DMS153 (cell line): Measurements from ENCODE around the gene LIPC.

Source experiments
- DNase-seq: peaks from one replicate; lab custom pipeline; 2025; lab: John Stamatoyannopoulos, UW

Gene LIPC

GRCh38 chr15:58475573-58476524 lies 44.1 kb downstream of the LIPC start:
- peak; percentile 62 for DNase-seq

DNA sequence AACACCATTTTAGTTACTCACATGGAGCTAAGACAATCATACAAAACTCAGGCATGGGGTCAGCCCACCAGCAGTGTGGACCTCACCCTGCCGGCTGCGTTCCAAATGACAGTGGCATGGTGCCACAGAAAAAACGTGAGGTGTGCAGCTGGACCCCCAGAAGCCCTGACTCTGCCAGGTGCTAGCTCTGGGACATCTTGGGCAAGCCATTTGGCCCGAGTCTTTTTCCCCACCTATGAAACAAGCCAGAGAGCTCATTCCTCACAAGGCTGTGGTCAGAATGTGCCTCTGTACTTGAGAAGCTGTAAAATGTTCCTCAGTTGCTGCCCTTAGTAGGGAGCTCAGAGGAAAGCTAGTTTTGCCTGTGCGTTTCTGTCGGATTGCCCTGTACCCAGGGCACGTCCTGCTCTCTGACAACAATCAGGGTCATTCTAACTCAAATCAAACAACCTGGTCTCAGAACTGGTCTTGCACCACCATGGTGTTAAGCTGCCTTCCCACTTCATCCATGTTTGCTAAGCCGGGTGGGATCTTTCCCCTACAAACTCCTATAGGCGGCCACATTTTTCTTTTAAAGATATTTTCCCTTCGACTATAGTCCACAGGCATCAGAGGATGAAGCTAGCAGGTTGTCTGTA lies 44.9 kb downstream of the LIPC start:
- DNase-seq, result no peak

- DNase-seq, result no peak
Observed at GRCh38 chr15:58477170-58477569, 45.4 kb downstream of the LIPC start.

GRCh38 chr15:58478035-58478434 lies 46.2 kb downstream of the LIPC start:
- DNase-seq, result no peak

- no peak for DNase-seq
Observed at GRCh38 chr15:58478579-58478978, 46.8 kb downstream of the LIPC start.

DNA sequence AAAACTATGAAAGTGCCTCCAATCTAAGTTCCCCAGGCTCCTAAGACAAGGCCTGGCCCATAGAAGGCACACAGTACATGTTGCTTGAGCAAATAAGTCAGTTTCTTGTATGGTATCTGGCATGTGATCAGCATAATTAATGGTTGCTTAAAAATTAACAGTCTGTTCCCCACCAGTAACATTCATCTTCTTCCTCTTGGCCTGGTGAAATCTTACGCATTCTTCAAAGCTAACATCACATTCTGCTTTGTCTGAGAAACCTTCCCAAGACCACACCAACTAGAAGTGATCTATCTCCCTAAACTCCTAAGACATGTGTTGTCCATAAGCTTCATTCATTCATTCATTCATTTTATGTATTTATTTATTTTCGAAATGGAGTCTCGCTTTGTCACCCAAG lies 48.1 kb downstream of the LIPC start:
- no peak for DNase-seq

GRCh38 chr15:58483376-58483775 lies 51.6 kb downstream of the LIPC start:
- DNase-seq, result no peak

DNA sequence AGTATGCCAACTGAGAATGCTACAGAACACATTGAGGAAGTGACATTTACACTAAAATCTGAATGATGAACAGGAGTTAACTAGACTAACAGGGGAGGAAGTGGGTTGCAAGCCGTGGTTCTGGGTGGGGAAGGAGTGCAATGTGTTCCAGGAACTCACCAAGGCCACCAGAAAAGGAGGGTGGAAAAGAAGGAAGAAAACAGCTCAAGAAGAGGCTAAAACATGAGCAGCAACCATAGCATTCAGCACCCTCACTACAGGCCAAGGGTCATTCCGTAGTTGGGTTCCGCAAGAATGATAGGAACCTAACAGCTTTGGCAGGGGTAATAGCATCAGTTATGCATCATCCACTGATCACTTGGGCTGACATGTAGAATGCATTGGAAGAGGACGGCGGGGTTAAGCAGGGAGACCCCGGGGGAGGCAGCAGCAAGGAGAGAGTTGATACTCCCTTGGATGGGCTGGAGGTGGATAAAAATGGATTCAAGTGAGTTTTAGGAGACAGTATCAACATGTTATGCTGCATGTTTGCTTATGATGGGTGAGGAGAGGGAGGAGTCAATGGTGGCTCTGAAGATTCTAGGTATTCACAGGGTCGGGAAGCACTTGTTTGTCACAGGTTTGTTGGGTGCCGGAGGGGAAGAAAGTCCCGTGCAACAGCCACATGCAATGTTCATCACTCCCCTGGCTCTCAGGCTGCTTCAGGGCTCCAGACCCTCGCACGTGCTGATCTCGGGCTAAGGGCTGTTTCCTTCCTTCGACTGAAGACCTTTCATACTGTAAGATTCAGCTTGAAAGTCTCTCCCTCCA lies 53.2 kb downstream of the LIPC start:
- no peak for DNase-seq

- no peak for DNase-seq
Observed at GRCh38 chr15:58486062-58486461, 54.3 kb downstream of the LIPC start.

DNA sequence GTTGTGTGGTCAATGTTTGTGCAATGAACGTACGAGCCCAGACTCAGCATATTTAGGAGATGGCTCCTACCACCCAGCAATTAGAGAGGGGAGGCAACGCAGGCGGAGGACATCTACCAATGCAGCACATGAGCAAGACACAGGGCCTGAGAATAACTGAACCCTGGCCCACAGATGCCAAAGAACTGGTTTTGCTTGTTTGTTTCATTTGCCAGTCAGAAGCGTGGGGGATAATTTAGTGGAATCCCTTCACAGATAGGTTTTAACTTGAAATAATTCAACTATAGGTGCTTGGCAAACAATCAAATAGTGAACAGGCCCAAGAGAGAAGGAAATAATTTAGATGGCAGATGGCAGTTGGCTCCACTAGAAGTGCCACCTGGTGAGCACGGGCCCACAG lies 54.8 kb downstream of the LIPC start:
- no peak for DNase-seq

DNA sequence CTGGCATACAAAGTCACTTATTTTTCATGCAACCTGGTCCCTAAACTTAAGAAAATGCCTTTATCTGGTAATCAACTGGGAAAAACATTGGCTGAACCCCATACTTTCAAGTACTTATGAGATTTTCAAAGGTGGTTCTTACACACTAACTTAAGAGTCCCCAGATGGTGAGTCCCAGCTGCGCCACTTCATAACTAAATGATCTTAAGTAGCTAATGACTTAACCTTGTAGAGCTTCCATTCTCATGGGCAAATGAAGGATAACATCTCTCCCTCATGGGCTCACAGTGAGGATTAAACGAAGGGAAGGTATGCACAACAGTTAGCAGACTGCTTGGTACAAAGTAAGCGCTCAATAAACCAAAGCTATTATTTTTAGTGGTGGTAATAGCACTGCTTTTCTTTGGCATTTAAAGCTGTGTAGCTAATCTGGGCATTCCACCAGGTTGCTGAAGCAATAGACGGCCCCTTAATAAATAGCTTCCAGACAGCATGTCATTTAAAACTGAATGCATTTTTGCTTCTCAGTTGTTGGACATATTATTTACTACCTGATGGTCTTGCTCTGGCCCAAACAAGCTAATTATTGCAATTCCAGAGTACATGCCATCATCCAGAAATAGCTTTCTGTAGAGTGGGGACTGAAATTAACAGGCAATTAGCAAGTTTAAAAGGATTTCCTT lies 55.4 kb downstream of the LIPC start:
- no peak for DNase-seq

DNA sequence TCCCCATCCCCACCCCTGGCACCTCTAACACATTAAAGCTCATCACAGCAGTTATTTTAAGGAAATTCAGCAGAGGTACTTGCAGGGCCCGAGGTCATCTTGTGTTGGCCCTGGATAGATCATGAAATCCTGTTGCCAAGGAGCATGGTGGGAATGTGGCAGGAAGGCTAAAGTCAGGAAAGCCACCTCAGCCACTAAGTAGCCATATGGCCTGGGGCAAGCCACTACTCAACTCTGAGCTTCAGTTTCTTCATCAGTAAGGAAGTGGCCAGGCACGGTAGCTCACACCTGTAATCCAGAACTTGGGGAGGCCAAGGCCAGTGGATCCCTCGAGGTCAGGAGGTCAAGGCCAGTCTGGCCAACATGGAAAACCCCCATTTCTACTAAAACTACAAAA lies 55.9 kb downstream of the LIPC start:
- no peak for DNase-seq

DNA sequence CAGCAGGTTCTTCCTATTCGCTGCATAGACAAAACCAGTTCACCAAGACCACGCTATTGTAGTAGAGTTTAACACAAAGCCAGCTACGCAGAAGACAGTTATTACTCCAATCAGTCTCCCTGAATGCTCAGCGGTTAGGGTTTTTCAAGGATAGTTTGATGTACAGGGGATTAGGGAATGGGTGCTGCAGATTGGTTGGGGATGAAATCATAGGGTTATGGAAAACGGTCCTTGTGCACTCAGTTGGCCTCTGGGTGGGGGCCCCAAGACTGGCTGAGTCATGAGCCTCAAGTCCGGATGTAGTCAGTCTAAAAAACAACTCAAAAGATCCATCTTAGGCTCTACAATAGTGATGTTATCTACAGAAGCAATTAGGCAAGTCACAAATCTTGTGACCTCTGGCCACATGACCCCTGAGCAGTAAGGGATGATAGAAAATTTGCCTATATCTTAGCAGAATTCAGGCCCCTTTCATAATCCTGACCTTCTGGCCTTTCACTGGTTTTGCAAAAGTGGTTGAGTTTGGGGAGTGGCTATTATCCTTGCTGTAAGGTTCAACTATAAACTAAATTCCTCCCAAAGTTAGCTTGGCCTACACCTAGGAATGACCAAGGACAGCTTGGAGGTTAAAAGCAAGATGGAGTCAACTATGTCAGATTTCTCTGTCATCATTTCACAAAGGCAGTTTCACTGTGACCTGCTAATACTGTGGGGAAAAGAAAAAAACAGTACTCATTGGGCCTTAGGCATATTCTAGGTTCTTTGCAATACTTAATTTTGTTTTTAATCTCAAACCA lies 57.7 kb downstream of the LIPC start:
- DNase-seq, result no peak

DNA sequence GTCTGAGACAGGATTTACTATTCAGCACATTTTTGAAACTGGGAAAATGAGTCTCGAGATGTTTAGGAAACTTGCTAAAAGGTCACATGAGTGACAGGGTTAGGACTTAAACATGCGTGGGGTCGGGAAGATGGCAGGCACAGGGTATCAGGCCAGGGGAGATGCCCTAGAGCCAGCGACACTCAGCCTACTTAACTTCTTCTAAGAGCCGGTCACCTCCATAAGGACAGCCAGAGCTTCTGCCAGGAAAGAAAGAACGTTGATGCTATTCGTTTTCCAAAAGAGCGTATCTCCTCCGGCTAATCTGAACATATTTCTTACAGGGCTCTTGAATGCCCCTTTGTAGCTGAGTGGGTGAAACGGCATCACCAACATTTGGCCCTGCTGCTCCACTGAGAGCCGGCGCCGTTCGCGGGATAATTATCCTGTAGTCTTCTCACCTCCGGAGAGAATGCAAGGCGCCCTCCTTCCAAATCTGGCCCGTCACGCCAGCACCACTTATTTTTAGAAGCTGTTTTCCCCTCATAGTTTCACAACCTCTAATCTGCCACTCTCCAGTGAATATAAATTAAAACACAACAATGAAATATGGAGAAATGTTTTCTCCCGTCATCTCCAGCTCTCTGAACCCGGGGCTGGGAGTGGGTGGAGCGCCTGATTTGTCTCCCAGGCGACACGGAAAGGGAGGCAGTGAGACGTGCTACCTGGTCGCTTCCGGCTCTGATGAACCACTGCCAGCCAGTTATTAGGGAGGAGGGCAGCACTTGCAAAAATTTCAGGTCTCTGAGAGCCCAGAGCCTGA lies 58.5 kb downstream of the LIPC start:
- DNase-seq, result no peak

DNA sequence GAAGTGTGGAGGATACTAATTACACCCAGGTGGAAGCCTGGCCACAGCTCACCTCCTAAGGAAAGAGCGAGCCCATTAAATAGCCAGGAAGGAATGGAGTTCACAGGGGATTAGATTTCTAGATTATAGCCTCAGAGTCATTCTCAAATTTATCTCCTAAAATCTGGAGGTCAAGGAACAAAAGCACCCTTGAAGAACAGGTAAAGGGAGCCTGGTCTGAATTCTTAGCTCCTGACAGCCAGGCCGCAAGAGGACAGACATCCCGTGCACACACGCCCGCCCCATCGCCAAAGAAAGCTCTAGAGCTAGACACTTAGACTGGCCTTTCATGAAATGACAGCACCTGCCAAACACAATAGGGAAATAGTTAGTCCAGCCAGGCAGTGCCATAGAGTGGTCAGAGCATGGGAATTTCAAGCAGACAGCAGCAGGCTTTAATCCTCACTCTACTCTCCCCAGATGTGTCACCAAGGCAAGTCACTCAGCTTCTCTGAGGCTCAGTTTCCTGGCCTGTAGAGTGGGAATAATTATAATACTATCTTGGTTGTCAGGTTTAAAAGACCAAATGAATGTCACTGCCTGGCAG lies 59.2 kb downstream of the LIPC start:
- no peak for DNase-seq

GRCh38 chr15:58491499-58492202 lies 59.9 kb downstream of the LIPC start:
- DNase-seq, result no peak

DNA sequence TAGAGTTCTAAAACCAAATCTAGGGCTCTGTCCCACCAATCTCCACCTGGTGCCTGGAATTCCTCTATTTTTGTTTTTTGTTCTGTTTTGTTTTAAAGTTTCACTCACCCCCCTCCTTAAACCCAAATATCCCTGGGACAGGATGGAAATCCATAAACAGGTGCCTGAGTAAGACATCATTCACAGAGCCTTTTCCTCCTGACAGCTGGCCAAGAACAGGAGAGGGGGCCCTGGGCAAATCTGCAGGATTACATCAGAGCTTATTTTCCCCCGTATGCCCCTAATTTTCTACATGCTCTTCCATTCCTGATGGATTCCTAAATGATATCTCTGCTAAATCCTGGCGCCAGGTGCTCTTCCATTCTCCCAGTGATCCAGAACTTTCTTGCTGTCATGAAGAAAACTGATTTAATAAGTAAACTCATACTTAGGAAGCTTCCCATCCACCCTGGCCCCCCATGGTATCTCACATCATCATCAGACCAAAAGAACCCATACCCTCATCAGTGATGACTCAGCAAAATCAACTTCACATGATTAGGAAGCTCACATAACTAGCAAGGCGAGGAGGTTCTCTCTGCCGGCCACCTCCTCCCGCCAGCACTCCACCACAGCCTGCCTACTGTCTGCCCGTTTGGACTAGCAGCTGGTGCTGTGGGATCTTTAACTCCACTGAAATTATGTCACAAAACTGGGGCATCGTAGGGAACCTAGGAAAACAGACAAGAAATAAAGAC lies 61.0 kb downstream of the LIPC start:
- no peak for DNase-seq

- no peak for DNase-seq
Observed at GRCh38 chr15:58494567-58494966, 62.8 kb downstream of the LIPC start.
